Suppressor macrophage (primary cell): Measurements from ENCODE around the gene ID3.
A peak's percentile ranks its signal among the peaks of the same experiment; 100 is the strongest.
"Not testable (repeated sequence)": the region's sequence is repeated elsewhere in the genome, so short reads cannot be mapped to it uniquely, and the experiment has no call there.

Experiments used
- DNase-seq, 4 experiments: peaks; one replicate each; pipeline ENCODE4 v3.0.0-alpha.2; 2020 to 2022

ID3 gene

DNA sequence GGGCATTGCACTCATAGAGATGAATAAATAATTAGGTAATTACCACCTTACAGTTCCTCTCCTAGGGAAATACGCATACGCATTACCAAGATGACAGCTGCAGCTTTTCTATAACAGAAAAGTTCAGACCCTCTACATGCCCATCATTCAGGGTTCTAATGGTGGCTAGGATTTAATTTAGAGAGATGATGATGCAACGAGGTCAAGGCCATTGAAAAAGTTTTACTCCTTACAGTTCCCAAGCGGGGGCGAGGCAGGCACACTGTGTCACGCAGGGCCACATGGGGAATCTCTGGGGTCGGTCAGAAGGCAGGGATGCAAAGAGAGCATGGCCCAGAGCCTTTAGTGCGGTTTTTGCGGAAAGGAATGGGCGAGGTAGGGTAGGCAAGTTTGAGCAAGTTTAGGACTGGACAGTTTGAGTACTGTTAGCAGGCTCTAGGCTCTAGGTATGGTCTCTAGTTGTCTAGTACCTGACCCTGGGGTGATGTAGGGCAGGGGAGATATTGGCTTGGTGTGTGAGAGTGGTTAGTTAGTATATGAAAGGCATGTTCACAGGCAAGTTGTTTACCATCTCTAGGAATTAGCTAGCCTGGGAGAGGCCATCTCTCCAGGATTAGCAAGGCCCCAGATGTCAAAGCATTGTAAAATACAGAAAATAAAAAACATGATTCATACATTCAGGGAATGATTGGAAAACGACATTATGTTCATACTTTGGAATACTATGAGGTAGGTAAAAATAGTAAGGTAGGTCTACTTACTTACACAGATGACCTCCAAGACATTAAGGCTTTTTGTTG, 29.6 kb upstream of the ID3 start:
- no peak for DNase-seq

DNA sequence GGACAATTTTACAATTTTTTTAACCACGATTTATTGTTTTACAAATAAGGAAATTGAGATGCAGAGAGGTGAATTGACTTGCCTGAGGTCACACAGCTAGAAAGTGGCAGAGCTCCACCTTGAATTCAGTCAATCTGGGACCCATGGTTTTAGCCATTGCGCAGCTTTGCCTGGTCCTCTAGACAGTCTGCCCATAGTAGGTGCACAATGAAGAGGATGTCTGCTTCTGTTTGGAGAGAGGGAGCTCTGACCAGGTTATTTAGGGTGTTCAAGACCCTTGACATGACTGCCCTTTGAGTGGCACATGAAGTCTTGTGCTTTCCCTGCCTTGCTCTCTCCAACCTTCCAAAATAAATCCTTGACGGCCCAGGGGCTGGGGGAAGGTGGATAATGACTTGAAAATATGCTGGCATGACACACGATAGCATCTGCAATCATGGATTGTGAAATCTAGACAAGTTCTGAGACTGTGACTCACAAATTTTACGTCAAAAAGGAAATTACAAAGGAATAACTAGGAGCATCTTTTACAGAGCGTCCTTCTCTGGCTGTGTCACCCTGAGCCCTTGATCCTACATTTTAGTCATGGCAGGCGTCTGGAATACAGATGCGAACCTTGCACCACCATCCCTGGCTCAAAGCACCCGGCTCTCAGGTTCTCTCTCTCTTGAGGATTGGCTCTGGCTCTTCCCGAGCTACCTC, 26.2 kb upstream of the ID3 start:
- DNase-seq: peak; percentile 62 to 94 (median 78)

DNA sequence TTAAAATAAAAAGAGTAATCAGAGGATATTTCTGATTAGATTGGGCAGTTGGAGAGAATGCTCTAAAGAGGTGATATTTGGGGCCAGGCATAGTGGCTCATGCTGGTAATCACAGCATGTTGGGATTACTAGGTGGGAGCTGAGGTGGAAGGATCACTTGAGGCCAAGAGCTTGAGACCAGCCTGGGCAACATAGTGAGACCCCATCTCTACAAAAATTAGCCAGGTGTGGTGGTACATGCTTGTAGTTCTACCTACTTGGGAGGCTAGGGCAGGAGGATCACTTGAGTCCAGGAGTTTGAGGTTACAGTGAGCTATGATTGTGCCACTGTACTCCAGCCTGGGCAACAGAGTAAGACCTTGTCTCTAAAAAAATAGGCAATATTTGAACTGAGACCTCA, 24.4 kb upstream of the ID3 start:
- not testable (repeated sequence) for DNase-seq

DNA sequence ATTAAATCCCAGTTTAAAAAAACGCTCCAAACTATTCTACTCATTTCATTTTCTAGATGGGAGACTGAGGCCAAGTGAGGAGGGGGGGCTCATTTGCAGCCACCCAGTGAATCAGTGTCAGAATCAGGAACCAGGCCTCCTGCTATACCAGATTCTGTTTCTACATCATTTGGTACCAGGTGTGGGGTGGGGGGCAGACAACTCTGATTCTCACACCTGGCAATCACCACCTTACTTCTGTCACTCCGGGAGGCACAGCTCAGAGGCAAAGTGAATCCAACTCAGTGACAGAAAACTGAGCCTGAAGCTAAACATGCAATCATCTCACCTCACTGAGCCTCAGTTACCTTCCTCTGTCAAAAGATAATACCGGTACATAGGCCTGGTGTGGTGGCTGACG, 23.5 kb upstream of the ID3 start:
- no peak for DNase-seq

DNA sequence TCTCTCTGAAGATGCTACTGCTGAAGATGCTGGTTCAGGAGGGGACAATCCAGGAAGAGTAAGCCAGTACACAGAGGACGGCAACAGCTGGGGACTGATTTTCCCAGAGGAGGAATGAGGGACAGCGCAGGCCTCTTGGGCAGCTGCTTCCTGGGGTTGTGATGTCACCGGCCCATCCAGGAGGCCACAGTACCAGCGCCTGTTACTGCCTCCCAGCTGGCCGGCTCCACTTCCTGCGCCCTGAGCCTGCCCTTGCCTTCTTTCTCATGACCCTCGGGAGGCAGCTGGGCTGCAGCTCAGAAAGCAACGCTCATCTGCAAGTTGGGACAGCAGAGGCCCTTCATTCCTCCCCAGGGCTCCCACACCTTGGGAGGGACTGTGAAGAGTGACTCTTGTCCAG, 21.9 kb upstream of the ID3 start:
- DNase-seq: no peak

DNA sequence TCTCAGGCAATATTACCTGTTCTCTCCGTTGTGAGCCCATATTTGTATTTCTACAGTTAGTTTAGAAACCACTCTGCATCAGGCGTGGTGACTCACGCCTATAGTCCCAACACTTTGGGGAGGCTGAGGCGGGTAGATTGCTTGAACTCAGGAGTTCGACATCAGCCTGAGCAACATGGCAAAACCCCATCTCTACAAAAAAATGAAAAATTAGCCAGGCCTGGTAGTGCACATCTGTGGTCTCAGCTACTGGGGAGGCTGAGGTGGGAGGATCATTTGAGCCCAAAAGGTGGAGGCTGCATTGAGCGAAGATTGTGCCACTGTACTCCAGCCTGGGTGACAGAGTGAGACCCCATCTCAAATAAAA, 19.7 kb upstream of the ID3 start:
- no peak for DNase-seq

DNA sequence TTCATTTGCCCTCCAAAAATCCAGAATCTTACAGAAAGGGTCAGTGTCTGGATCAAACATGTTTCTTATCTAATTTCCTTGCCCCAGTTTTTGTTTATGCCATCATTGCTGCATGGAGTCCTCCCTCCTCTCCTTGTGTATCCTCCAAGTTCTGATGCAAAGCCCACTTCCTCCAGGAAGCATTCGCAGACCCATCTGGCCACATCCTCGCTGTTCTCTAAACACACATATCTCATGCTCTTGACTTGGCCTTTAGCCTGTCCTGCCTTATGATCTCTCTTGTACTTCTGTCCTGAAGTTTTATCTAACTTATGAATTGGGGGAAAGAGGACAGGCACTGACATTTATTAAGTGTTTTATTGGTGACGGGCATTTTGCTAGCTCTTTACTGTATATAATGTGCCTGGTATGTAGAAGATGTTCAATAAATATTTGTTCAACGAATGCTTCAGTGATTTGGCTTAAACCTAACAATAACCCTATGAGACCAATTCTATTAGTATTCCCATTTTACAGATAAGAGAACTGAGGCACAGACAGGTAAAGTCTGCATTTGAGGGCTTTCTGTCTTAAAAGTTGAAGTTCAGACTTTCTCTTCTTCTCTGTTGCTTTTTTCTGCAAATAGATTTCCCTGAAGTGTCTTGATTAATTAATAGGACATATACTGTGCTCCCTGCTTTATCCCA, 19.2 kb upstream of the ID3 start:
- peak; percentile 64 to 82 (median 76) for DNase-seq

DNA sequence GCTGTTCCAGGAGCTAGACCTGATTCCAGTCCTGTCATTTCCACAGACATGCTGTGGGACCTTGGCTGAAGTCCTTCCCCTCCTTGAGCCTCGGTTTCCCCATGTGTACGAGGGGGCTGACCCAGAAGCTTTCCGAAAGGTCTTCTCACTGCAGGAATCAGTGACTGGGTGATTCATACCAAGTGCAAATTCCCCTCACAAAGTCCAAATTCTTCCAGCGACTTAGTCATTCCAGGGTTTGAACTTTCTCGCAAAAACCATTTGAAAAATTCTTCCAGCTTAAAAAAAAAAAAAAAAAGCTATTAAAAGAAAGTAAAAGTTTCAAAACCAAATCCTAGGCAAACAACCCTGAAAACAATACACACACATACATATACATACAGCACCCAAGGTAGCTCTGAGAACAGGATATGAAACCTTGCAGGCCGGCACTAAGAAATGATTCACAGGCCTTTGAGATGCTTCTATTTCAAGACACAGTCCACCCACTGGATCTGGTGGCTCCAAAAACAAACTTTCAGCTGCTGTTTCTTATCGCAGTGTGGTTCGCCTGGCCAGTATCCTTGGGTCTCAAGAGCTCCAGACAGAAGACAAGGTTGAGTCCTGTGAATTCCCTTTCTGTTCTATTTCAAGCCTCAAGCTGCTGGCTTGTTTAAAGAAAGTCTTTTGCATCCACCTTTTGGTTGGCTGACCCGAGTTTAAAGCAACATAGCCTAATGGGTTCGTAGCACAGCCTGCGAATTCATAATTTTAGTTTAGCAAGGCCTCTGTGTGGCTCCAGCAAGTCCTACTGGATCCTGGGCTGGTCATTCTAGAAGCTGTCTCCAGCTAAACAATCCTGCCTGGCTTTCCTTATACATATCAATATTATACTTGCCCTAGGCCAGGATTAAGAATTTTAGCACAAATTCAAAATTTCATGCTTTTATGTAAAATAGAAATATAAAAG, 18.0 kb upstream of the ID3 start:
- peak; percentile 68 to 87 (median 76) for DNase-seq

DNA sequence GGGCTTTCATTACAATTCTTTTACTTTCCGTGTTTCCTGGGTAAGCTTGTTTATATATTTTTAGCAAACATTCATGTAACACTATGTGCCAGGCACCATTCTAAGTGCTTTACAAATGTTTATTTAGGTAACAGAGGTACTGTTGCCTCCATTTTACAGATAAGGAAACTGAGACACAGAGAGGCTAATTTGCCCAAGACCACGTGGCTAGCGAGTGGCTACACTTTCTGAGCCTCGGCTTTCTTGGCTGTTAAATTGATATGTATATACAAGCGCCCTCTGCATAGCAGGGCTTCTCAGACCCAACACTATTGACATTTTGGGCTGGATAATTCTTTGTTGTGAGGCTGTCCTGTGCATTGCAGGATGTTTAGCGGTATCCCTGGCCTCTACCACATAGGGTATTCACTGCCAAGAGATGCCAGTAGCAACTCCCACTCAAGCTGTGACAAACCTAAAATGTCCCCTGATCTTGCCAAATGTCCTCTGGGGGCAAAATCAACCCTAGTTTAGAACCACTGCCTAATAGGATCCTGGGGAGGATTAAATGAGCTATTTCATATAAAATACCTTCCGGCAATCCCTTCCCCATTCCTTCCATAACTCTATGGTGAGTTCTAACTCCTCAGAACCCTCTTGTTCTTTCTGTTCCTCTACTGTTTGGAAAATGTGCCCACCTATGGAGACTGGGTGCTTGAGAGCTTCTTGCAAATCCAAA, 17.2 kb upstream of the ID3 start:
- no peak for DNase-seq

DNA sequence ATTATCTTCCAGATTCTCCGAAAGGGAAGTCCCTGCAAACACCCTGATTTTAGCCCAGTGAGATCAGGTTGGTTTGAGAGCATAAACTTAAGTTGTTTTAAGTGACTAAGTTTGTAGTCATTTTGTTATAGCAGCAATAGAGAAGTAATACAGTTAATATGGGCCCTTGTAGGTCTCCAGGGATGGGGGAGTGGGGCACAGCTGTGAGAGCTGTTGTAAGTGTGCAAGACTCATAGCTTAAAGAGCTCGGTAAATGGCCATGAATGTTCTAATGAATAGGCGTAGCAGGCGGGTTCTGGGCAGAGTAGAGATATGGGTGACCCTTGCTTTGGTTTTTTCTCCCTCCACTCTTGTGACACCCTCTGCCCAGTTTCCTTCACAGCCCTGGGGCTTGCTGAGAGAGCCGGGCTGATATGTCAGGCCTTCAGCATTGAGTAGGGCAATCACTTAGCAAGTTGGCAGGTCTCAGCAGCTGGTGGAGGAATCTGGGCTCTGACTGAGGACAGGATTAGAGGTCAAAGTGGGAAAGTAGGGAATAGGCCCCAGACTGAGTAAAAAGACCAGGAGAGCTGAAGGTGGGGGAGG, 16.0 kb upstream of the ID3 start:
- DNase-seq: no peak

DNA sequence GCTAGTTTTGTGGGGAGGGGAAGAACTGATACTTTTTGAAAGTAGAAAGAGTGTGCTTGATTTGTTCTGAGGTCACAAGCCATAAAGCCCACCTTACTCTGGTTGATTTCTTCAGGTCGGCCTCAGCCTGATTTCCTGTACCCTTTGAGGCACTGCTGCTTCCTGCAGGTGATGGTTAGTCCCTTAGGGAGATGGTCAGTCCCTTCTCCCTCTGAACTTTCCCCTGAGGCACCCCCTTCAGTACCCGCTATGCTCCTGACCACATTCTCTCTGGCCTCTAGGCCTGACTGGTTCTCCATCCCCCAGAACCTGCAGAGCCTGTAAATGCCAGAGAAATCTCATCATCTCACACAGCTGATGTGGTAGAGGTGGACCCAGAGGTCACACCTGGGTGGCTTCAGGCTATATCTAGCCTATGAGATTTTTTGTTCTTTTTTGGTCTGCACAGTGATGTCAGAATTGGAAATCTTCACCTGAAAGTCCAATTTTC, 15.0 kb upstream of the ID3 start:
- DNase-seq: no peak

DNA sequence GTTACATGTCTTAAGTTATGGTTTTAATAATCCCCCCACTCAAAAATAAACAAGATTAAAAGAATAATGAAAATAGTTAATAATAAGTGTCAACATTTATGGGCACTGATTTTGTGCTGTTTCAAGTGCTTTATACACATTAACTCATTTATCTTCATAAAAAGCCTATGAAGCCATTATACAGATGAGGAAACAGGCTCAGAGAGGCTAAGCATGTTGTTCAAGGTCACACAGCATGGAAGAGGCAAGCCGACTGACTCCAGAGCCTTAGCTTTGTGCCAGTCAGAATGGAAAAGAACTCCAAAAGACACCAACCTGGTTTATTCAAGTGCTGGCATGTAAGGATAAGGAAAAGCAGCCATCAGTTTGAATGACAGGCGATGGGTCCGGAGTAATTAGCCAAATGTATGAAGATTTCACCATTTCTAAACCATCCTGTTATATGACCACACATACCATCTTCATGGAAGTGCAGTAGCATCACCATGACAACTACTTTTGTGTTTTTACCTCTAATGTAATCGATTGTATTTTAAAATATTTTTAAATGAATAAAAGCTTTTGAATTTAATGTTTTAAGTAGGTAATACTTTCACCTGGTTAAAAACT, 14.4 kb upstream of the ID3 start:
- DNase-seq: no peak

DNA sequence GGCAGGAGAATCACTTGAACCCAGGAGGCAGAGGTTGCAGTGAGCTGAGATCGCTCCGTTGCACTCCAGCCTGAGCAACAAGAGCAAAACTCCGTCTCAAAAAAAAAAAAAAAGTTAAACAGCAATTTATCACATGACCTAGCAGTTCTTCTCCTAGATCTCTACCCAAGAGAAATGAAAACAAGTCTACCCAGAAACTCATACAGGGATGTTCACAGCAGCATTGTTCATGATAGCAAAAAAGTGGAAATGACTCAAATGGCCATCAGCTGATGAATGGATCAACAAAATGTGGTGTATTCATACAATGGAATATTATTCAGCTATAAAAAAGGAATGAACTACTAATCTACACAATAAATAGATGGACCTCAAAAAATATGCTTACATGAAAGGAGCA, 12.2 kb upstream of the ID3 start:
- peak in 2 of 4 experiments; percentile 41 to 46 for DNase-seq

DNA sequence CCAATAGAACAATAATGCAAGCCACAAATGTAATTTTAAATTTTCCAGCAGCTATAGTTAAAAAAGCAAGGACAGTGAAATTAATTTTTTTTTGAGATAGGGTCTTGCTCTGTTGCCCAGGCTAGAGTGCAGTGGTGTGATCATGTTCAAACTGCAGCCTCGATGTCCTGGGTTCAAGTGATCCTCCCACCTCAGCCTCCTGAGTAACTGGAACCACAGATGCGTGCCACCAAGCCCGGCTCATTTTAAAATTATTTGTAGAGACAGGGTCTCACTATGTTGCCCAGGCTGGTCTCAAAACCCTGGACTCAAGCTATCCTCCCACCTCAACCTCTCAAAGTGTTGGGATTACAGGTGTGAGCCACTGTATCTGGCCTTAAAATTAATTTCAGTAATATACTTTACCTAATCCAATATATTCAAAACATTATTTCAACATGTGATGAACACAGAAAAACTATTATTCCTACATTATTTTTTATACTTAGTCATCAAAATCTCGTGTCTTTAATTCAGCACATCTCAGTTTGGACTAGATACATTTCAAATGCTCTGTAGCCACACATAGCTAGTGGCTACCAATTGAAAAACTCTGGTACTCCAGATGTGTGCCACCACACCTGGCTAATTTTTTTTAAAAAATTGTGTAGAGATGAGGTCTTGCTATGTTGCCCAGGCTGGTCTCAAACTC, 10.8 kb upstream of the ID3 start:
- no peak for DNase-seq

DNA sequence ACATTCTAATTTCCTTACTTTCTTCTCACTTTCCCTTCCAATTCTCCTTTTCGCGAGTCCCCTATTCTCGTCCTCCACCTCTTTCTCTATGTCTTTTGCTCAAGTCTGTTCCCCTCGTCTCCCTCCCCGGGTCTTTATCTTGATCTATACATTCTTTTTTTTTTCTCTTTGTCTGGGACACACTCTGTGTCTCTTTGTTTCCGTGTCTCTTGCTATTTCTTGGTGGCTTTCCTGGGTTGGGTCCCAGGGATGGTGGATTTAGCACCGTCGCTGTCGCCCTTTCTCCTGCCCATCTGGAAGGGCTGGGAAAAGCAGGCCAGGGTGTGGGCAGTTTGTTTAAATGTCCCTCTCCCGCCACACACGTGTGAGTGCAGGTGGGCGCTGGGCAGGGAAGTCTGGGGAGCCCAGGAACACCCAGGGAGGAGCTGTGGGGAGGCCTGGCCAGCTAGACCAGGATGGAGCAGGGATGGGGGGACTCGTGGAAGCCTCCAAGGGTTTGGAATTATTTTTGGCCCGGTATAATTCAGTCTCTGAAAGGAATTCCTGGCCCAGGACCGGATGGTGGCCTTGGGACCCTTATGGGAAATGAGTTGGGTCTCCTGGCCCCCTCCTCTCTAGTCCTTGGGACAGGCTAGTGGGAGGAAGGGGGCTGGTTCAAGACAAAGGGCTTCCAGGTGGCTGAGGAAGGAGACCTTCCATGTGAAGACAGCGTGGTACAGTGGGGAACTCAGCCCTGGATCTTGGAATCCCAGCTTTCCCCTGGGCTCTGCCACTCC, 9.5 kb upstream of the ID3 start:
- no peak for DNase-seq

DNA sequence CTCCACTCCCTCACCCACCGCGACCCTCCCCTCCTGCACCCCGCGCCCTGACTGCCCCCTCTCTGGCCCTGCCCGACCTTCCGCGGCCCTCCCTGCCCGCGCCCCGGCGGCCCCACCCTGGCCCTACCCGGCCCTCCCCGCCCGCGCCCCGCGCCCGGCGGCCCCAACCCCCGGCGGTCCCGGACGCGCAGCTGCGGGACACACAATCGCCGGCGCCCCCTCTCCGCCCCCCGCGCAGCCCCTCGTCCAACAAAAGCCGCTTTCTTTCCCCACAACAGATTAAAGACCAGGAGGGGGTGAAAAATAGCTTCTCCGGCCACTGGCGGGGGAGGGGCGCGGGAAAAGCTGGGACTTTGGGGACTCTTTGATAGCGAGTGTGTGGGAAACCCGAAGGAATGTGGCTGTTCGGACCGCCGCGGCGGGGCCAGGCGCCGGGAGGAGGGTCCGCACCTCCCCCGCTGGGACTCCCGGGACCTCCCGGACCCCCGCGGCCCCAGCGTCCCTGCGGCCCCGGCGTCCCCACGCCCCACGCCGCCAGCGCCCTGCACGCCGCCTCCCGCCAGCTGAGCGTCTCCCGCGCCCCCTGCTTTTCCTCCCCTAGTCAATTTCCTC, 8.8 kb upstream of the ID3 start:
- DNase-seq: no peak

DNA sequence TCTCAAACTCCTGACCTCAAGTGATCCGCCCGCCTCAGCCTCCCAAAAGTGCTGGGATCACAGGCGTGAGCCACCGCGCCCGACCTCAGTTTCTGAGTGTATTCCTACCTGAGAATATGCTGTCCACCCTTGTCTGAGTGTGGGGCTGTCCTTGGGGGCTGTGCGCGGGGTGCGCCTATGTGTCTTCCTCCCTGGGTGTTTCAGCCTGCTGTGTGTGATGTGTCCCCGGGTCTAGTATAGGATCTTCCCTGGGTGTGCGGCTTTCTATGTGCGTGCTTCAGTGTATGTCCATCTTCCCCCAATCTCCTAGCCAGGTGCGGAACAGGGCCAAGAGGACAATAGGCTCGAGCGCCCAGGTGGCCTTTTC, 8.3 kb upstream of the ID3 start:
- DNase-seq: no peak

DNA sequence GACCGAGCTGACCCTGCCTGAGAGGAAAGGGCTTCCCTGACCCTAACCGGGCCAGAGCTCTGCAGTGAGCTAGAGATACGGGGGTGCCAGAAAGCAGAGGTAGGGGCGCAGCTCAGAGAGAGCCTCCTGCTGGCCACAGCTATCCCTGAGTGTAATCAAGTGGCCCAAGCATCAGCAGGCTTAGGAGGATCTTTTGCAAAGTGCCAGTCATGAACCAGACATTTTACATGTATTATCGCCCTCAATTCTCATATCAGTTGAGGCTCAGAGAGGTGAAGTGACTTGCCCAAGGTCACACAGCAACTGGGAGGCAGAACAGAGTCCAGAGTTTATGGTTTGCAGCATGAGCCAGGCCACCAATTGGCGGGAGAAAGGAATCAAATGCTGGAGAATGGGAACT, 7.0 kb upstream of the ID3 start:
- DNase-seq: no peak

DNA sequence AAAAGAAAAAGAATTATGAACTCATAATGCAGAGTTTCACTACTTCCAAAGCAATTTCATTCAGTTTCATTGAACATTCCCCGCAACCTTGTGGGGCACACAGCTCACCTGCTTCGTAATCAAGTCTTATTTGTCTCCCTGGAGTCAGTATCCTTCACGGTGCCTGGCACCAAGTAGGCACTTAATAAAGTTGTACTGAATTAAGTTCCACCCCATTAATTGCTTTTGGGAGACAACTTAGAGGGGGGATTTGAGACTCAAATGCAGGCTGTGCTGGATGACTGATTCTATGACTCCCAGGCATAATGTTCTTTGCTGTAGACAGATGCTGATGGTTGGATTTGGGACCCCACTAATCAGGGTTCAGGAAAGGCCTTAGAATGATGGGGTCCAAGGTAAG, 6.5 kb upstream of the ID3 start:
- DNase-seq: no peak
